Activated naive CD4-positive, alpha-beta T cell treated with Interleukin-2 at 50 U/mL for 16 hours (primary cell): Measurements from ENCODE around the gene TSPAN32.
"Not testable (repeated sequence)": the region's sequence is repeated elsewhere in the genome, so short reads cannot be mapped to it uniquely, and the experiment has no call there.

Experiments
- DNase-seq: peaks from one replicate; pipeline ENCODE4 v3.0.0-alpha.2; 2020

TSPAN32 gene

GRCh38 chr11:2316169-2316962, 14.6 kb downstream of the TSPAN32 start:
- no peak for DNase-seq

- no peak for DNase-seq
Measured at GRCh38 chr11:2316963-2317244, 15.1 kb downstream of the TSPAN32 start.

GRCh38 chr11:2317354-2318050, 15.7 kb downstream of the TSPAN32 start:
- no peak for DNase-seq

GRCh38 chr11:2318123-2318522, 16.3 kb downstream of the TSPAN32 start:
- no peak for DNase-seq

GRCh38 chr11:2318707-2319106, 16.9 kb downstream of the TSPAN32 start:
- DNase-seq: no peak

- DNase-seq: no peak
Measured at GRCh38 chr11:2319791-2320472, 18.1 kb downstream of the TSPAN32 start.

- no peak for DNase-seq
Measured at GRCh38 chr11:2320568-2321310, 18.9 kb downstream of the TSPAN32 start.

- no peak for DNase-seq
Measured at GRCh38 chr11:2321311-2321683, 19.5 kb downstream of the TSPAN32 start.

GRCh38 chr11:2325123-2325522, 23.3 kb downstream of the TSPAN32 start:
- DNase-seq: no peak

GRCh38 chr11:2325719-2326118, 23.9 kb downstream of the TSPAN32 start:
- no peak for DNase-seq

GRCh38 chr11:2327032-2327431, 25.2 kb downstream of the TSPAN32 start:
- no peak for DNase-seq

GRCh38 chr11:2328021-2328420, 26.2 kb downstream of the TSPAN32 start:
- no peak for DNase-seq

- DNase-seq: no peak
Measured at GRCh38 chr11:2328656-2329354, 27.0 kb downstream of the TSPAN32 start.

- DNase-seq: no peak
Measured at GRCh38 chr11:2329551-2329950, 27.7 kb downstream of the TSPAN32 start.

- no peak for DNase-seq
Measured at GRCh38 chr11:2330696-2331095, 28.9 kb downstream of the TSPAN32 start.

- DNase-seq: no peak
Measured at GRCh38 chr11:2331404-2331803, 29.6 kb downstream of the TSPAN32 start.

GRCh38 chr11:2332569-2332968, 30.8 kb downstream of the TSPAN32 start:
- not testable (repeated sequence) for DNase-seq

GRCh38 chr11:2333486-2334205, 31.8 kb downstream of the TSPAN32 start:
- not testable (repeated sequence) for DNase-seq

- DNase-seq: not testable (repeated sequence)
Measured at GRCh38 chr11:2335286-2335685, 33.5 kb downstream of the TSPAN32 start.

GRCh38 chr11:2338760-2339159, 36.9 kb downstream of the TSPAN32 start:
- DNase-seq: not testable (repeated sequence)

GRCh38 chr11:2342557-2342956, 40.7 kb downstream of the TSPAN32 start:
- DNase-seq: no peak

- DNase-seq: no peak
Measured at GRCh38 chr11:2342981-2343380, 41.2 kb downstream of the TSPAN32 start.
